Cerebellar cortex (tissue), 1 donor: ENCODE results near the gene CELSR1.
"Not testable (repeated sequence)": the region's sequence is repeated elsewhere in the genome, so short reads cannot be mapped to it uniquely, and the experiment has no call there.

Experiments used
- DNase-seq: peaks from one replicate; pipeline ENCODE4 v3.0.0-alpha.2; 2015; ENCODE audit warnings: low spot score

CELSR1 gene

DNA sequence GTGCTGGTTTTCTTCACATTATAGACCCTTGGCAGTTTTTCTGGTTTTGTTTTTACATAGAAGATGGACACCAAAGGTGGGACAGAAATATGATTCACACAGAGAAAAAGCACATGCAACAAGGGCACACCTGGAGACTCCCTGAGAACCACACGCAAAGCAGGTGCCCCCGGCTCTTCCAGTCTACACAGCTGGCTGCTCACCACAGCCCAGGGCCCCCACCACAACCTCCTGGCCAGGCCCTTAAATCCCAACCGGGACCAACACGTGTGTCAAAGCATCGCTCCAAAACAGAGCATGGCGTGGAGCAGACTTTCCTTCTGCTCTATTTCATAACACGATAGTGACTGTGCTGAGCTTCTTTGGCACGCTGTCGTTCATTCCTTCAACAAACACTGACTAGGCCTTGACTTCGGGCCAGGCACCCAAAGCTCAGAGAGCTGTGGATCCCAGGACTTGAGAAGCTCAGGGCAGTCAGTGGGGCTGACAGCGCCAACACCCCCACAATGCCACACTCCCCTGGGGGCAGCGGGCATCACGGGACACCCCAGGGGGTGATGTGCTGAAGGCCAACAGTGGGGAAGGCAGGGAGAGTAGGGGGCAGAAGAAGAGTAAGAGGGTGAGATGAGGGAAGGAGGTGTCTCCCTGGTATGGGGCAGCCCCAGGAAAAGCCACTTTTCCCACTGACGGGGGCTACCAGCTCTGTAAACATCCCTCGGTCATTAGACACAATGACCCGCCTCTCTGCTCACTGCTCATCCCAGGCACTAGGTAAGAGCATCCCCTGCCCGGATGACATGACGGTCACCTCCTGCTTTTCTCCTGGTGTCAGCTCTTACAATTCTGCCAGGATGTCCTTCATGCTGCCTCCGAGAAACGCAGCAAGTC, 26.0 kb downstream of the CELSR1 start:
- no peak for DNase-seq

GRCh38 chr22:46509416-46510089, 27.9 kb downstream of the CELSR1 start:
- no peak for DNase-seq

GRCh38 chr22:46508491-46508999, 28.9 kb downstream of the CELSR1 start:
- DNase-seq = no peak

DNA sequence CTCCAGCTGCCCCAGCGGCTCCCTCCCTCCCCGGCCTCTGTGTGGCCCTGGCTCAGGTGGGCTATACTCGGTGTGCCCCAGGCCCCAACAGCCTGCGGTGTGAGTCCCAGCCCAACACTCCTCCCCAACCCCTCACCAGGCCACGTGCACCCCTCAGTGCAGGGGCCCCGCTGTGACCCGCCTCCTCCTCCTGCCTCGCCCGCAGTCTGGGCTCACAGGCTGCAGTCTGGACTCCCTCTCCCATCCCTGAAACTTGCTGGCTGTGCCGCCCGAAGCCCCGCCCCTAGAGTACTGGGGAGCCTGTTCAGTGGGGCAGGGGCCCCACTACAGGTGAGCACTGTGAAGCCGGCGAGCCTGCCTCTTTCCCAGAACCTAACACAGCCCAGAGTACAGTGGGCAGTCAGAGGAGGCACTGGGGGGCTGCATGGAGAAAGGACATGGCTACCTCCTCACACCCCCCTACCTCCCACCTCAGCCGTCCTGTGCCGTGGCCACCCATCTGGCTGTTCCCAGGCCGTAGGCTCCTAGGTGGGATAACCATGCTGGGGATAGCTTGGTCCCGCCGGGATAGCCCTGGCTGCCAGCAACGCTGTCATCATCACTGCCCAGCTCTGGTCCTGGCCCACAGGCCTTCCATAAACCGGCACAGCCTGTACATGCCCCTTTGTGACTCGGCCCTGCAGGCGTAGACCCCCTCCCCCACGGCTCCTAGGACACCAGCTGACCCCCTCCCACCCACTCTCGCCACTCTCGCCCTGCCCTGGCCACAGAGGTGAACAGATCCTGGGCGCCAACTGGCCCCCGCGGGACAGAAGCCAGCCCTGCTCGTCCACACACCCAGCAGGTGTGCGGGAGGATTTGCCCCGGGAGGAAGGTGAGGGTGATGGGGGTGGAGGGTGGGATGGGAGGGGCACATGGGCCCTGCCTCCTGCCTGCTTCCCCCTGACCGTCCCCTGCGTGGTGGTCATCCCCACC, 29.7 kb downstream of the CELSR1 start:
- no peak for DNase-seq

DNA sequence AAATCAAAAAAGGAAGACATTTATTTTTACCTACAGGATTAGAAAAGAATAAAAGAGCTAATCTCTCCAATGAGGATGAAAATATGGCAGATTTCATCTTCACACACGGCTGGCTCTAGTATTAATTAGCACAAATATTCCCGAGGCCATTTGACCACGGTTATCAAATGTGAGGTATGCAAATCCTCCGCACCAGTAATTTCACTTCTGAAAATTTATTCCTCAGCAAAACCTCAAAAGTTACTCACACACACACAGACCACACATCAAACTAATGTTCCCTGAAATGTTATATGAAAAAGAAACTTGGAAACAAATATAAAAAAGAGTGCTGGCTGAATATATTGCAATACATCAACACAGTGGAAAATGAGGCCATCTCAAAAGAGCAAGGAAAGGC, 32.8 kb downstream of the CELSR1 start:
- no peak for DNase-seq

- no peak for DNase-seq
Measured at GRCh38 chr22:46502440-46503175, 34.8 kb downstream of the CELSR1 start.

DNA sequence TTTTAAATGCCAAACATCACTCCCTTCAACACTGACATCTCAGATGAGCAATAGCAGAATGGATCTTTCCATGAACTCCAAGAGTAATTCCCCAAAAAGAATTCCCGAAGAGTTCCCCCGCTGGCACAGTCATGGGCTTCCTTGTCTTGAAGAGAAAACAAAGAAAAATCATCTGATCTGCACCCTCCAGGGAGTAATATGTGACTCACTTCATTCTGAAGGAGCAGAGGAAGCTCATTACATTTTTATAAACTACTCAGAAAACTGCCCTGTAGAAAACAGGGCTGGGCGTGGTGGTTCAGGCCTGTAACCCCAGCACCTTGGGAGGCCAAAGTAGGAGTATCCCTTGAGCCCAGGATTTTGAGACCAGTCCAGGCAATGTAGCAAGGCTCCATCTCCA, 35.7 kb downstream of the CELSR1 start:
- DNase-seq = no peak

GRCh38 chr22:46501265-46501664, 36.2 kb downstream of the CELSR1 start:
- not testable (repeated sequence) for DNase-seq

DNA sequence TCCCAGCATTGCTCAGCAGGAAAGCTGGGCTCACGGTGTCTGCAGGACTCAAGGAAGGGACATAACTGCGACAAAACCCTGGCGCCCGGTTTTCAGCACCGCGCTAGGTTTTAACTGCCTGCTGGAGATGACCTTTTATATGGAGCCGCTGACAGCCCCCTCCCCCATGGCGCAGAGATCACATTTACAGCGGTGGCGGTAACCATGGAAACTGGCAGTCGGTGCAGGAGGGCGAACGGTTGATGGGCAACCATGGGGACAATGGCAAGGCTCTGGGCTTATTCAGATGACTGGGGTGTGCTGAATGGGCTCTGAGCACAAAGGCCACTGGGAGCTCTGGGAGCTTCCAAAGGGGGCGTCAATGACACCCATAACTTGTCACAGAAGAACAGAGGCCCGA, 37.2 kb downstream of the CELSR1 start:
- DNase-seq = no peak

GRCh38 chr22:46499805-46500189, 37.6 kb downstream of the CELSR1 start:
- no peak for DNase-seq

DNA sequence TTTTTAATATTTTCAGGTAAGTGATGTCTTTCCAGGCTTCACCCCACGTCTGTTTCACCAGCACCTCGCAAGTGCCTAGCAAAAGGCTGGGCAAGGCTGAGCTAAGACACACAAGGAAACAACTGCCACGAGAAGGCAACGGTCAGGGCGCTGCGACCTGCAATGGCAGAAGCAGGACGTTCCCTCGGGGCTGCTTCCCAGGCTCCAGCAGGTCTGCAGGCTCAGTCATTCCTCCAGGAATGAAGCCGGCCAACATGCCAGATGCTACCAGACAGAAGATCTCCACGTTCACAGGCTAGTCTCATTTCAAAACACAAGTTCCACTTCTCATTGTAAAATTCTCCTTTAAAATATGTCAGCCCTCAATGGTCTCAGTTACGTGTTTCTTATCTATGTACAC, 45.5 kb downstream of the CELSR1 start:
- DNase-seq = no peak

DNA sequence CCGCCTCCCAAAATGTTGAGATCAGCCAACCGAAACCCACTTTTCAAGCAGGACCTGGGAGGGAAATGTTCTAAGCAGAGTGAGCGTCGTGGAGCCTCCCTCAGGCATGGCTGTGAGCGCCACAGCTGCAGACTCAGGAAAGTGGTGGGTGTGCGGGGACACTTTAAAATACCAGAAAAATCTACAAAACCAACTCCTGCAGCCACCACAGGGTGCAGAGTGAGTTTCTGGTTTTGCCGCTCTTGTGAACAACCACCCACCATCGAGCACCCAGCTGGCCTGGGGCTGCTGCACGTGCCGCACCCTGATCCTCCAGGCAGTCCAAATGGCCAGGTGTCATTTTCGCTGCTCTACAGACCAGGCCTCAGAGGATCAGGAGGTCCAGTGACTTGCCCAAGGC, 46.9 kb downstream of the CELSR1 start:
- no peak for DNase-seq

DNA sequence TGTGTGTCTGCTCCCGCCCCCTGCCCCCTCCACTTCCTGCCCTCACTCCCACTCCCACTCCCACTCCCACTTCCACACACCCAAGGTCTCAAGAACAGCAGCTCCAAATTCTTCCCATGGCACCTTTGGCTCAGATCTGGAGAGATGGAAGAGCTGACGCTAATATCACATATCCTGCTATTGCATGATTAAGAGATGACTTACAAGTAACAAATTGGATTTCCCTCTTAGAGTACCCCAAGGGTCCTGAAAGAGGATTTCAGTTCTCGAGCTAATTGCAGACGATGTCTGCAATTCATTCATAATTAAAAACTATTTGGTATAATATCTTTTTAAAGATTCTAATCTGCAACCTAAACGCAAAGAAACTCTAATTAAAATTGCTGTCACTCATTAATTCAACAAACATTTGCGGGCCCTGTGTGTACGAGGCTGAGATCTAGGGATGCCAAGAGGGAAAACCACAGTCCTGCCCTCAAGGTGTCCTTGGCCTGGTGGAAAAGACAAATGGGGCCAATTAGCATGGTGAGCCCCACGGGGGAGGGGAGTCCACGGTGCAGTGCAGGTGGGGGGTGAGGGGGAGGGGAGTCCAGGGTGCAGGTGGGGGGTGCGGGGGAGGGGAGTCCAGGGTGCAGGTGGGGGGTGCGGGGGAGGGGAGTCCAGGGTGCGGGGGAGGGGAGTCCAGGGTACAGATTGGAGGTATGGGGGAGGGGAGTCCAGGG, 50.3 kb downstream of the CELSR1 start:
- no peak for DNase-seq

DNA sequence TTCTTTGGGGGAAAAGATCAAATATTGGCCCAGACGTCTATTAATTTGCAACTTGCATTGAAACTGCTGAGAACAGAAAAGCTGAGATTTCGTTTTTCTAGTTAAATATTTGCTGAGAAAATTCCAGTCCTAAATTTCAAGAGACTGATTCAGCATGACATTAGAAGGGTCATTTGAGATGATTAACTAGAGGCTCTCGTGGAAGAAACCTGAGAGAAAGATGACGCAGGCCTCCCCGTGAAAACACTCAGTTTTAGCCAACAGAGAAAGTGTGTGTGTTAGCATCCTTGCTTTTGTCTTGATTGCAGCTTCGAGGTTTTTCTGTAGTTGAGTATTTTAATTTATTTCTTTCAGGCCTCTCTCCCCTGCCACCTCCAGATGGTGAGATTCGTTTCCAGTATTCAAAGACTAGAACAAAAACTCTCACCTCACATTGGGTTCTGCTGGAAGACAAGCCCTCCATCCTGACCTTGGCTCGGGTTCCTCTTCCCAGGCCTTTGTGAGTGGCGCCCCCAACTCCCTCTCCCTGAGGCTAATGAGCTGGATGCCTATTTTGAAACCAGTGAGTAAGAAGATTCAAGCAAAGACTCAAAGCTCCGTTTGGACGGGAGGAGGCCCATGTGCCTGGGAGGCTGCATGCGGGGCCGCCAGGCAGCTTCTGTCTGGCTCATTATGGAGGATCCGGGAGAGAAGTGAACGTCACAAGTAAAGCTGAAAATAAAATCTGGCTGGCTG, 52.4 kb downstream of the CELSR1 start:
- no peak for DNase-seq

- DNase-seq = no peak
Measured at GRCh38 chr22:46484156-46484860, 53.1 kb downstream of the CELSR1 start.

GRCh38 chr22:46483353-46483752, 54.1 kb downstream of the CELSR1 start:
- no peak for DNase-seq

DNA sequence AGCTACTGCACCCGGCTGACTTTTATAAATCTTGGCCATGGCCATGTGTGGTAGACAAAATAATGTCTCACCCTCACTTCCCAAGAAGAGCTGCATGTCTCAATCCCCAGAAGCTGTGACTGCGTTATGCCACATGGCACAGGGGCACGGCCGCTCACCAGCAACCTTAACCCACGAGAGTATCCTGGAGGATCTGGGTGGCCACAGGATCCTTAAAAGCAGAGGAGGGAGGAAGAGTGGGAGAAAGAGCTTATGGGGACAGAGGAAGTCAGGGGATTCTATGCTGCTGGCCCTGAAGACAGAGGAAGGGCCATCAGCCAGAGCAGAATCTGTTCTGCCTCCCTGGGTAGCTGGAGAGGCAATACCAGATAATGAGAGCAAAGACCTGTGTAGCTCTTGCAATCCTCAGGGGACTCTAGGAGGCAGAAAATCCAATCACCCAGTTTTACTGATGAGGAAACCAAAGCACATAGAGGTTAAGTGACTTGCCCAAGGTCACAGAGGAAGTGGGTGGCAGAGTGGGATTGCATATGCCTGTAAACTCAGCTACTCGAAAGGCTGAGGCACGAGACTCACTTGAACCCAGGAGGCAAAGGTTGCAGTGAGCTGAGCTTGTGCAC, 55.3 kb downstream of the CELSR1 start:
- DNase-seq = no peak

- no peak for DNase-seq
Measured at GRCh38 chr22:46481386-46481785, 56.0 kb downstream of the CELSR1 start.

DNA sequence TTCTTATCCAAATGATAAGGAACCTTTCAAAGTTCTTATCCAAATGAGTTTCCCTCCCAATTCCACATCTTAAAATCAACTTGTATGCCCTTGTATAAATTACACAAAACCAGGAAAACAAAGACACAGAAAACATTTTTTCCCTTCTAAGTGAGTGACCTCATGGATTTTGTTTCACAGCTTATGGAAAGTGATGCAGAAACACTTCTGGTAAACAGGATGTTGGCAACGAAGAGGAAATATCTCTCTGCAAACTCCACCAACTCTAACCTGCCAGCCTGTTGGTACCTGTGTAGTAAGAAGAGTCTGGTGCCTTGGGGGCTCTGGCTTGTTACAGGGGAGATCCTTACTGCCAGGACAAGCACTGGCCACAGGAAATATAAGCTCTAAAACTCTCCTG, 57.0 kb downstream of the CELSR1 start:
- DNase-seq = no peak
